ENCODE measurements around the gene KDM3A. TPM values are rescaled to one million over a fixed set of nuclear protein-coding genes. Genes with fewer than 3 reads are reported as not detected.

KDM3A gene
- total and polyA plus RNA-seq, 9 of the 15 experiments (the other 6 are each of a cell fraction or from before 2014, with no cell fraction given): 7.5 to 95.4 (median 24.8) TPM

GRCh38 chr2:86440631-86441391 lies at the start of gene KDM3A (continued):
- TF ChIP-seq HOMEZ (CRISPR knock-in tag; IDR thresholded peaks at IDR 0.05) (peak; percentile 84; the same call in 1 of the 2 replicates), KAT8 (IDR thresholded peaks at IDR 0.05; ENCODE audit: low read depth) (no peak), MEF2A (IDR thresholded peaks at IDR 0.05; ENCODE audit: control insufficient read depth, low read depth, low read length) (no peak), LEF1 (IDR thresholded peaks at IDR 0.05) (peak; percentile 100), ZNF668 (CRISPR knock-in tag; IDR thresholded peaks at IDR 0.05) (no peak), TFAP4 (CRISPR knock-in tag; IDR thresholded peaks at IDR 0.05; ENCODE audit: borderline replicate concordance) (peak; percentile 87), GABPA (tag; conservative IDR thresholded peaks at IDR 0.05; ENCODE audit: low read depth) (peak; percentile 73), ZNF318 (IDR thresholded peaks at IDR 0.05; ENCODE audit: borderline replicate concordance in 1 of 2, low read depth in 1 of 2) (peak in 1 of 2 experiments; percentile 92; a peak in 2 of 4 replicates), SMARCC2 (IDR thresholded peaks at IDR 0.05; ENCODE audit: low read depth) (peak; percentile 77; the same call in 1 of the 2 replicates), TAF9B (IDR thresholded peaks at IDR 0.05; ENCODE audit: partially characterized antibody) (peak; percentile 81), ID3 (CRISPR knock-in tag; IDR thresholded peaks at IDR 0.05) (no peak), ID3 (tag; IDR thresholded peaks at IDR 0.05) (peak; percentile 85; the same call in 1 of the 2 replicates), PPARD (CRISPR knock-in tag; IDR thresholded peaks at IDR 0.05) (no peak), TEAD1 (CRISPR knock-in tag; IDR thresholded peaks at IDR 0.05) (peak; percentile 33 to 89), SETDB1 (IDR thresholded peaks at IDR 0.05; ENCODE audit: low read length) (no peak), SRSF1 (IDR thresholded peaks at IDR 0.05; ENCODE audit: low read depth, low read length) (no peak)
